Amygdala (tissue), 56 donors: ENCODE data around the gene ATG13.
"Not testable (repeated sequence)": the region's sequence is repeated elsewhere in the genome, so short reads cannot be mapped to it uniquely, and the experiment has no call there.

Experiments used
- DNase-seq, 56 donors: peaks; one replicate each; lab custom pipeline; 2025; lab: John Stamatoyannopoulos, UW

Gene ATG13

GRCh38 chr11:46617134-46617971 is at the start of gene ATG13, which contains the start of gene HARBI1:
Gene ATG13, plus strand, starts transcription at chr11:46617553. Its CDS starts 26,739 bp downstream, at chr11:46644292.
Gene HARBI1, minus strand, starts transcription at chr11:46617227. Its CDS starts 990 bp downstream, at chr11:46616237.
- DNase-seq = peak; percentile 26 to 91 (median 78)

GRCh38 chr11:46570790-46571398 is 46.5 kb upstream of the ATG13 start:
- DNase-seq = no peak

- DNase-seq = no peak
Measured at GRCh38 chr11:46574656-46575055, 42.7 kb upstream of the ATG13 start.

GRCh38 chr11:46577058-46577457 is 40.3 kb upstream of the ATG13 start:
- no peak for DNase-seq

- no peak for DNase-seq
Measured at GRCh38 chr11:46582588-46582987, 34.8 kb upstream of the ATG13 start.

- not testable (repeated sequence) for DNase-seq
Measured at GRCh38 chr11:46583513-46583912, 33.8 kb upstream of the ATG13 start.

- no peak for DNase-seq
Measured at GRCh38 chr11:46588131-46588530, 29.2 kb upstream of the ATG13 start.

GRCh38 chr11:46588915-46589314 is 28.4 kb upstream of the ATG13 start:
- DNase-seq = no peak

- DNase-seq = no peak
Measured at GRCh38 chr11:46590740-46591605, 26.4 kb upstream of the ATG13 start.

GRCh38 chr11:46593550-46594373 is 23.6 kb upstream of the ATG13 start, which contains the start of gene AMBRA1:
Gene AMBRA1, minus strand, starts transcription at chr11:46594023. Its CDS starts 45,643 bp downstream, at chr11:46548380.
- DNase-seq = peak; percentile 14 to 95 (median 81)

GRCh38 chr11:46594374-46594700 is 23.0 kb upstream of the ATG13 start:
- DNase-seq = no peak

- no peak for DNase-seq
Measured at GRCh38 chr11:46594785-46595184, 22.6 kb upstream of the ATG13 start.

- DNase-seq = no peak
Measured at GRCh38 chr11:46597155-46597554, 20.2 kb upstream of the ATG13 start.

GRCh38 chr11:46597609-46598219 is 19.6 kb upstream of the ATG13 start:
- DNase-seq = no peak

GRCh38 chr11:46599340-46600193 is 17.8 kb upstream of the ATG13 start:
- DNase-seq = no peak

- DNase-seq = no peak
Measured at GRCh38 chr11:46600194-46600960, 17.0 kb upstream of the ATG13 start.

GRCh38 chr11:46601129-46601528 is 16.2 kb upstream of the ATG13 start:
- peak in 1 of 56 donors; percentile 25 for DNase-seq
